HCEC 1CT (cell line): ENCODE data around the gene SEMA3G.

Source experiments
- DNase-seq: peaks from one replicate; pipeline ENCODE4 v3.0.0-alpha.2; 2017

SEMA3G gene

DNA sequence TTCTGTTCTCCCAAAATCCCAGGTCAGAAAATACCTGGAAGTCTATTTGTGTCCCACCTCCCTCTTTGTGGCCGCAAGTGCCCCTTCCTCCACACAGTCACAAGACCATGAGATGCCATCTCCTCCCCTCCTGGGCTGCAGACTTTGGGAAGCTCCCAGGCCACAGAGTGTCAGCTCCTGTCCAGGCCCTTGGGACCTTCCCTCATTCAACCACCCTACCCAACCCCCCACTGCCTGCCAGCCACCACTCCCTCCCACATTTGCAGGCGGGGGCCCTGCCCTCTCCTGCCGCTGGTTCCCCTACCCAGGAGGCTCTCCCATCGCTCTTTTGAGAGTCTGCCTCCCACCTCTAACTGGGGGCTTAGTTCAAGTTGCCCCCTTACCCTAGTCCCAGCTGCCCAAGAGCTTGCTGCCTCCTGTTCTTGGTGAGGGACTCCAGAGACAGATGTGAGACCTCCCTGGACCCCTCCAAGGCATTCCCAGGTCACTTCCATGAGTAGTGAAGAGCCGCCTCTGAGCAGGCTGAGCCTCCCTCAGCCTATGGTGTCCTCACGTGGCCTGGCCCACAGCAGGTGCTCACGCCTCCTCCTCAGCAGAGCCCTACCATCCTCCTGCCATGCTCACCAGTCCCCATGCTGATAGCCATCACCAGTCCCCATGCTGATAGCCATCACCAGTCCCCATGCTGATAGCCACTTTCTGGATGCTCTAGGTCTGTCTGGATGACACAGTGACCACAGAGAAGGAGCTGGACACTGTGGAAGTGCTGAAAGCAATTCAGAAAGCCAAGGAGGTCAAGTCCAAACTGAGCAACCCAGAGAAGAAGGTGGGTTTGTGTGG, 34.4 kb upstream of the SEMA3G start:
- no peak for DNase-seq

- DNase-seq: no peak
These were observed 32.8 kb upstream of the SEMA3G start for GRCh38 chr3:52477796-52478095.

- DNase-seq: no peak
These were observed 32.3 kb upstream of the SEMA3G start for GRCh38 chr3:52477076-52477795.

- DNase-seq: no peak
These were observed 28.1 kb upstream of the SEMA3G start for GRCh38 chr3:52473026-52473425.

GRCh38 chr3:52472239-52473000, 27.5 kb upstream of the SEMA3G start:
- DNase-seq: no peak

GRCh38 chr3:52471371-52472238, 26.7 kb upstream of the SEMA3G start:
- peak; percentile 47 for DNase-seq

- no peak for DNase-seq
These were observed 26.0 kb upstream of the SEMA3G start for GRCh38 chr3:52470920-52471319.

DNA sequence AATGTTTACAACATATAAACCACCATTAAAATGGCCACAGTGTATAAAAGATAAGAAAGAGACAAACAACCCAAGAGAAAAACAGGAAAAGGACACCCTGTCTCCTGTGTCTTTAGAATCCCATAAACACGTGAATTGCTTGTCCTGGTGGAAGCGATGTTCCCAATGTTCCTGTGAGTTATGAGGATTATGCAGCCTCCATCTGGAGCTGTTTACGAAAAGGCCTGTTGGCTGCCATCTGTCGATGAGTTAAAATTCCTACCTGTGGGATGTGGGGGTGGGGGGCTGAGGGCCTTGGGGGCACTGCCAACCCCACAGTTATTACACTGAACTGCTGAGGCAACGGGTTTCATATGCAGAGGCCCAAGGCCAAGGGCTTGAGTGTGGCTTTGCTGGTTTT, 24.1 kb upstream of the SEMA3G start:
- no peak for DNase-seq

DNA sequence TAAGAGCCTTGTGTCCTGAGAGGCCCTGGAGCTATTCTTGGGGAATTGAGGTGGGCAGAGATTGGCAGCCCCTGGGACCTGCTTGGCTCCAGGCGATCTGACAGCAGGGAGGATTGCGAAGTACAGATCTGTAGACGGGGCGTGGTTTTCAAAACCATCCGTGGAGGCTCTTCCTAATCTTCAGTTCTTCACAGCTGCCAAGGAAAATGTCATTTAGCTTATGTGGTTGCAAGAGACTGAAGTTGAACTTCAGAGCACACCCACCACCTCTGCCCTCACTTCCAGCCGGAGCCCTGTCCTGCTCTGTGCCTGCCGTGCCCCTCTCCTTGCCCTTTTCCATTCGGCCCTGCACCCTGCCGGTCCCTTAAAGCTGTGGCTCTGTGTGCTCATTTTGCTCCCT, 23.4 kb upstream of the SEMA3G start:
- no peak for DNase-seq

DNA sequence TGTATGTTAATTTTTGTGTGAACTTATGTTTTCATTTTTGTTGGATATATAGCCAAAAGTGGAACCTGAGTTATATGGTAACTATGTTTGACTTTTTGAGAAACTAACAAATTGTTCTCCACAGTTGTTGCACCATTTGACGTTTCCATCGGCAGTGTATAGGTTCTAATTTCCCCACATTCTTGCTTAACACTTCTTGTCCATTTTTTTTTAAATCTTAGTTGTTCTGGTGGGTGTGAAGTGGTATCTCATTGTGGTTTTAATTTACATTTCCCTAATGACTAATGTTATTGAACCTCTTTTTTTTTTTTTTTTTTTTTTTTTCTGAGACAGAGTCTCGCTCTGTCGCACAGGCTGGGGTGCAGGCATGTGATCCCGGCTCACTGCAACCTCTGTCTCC, 18.5 kb upstream of the SEMA3G start:
- no peak for DNase-seq

DNA sequence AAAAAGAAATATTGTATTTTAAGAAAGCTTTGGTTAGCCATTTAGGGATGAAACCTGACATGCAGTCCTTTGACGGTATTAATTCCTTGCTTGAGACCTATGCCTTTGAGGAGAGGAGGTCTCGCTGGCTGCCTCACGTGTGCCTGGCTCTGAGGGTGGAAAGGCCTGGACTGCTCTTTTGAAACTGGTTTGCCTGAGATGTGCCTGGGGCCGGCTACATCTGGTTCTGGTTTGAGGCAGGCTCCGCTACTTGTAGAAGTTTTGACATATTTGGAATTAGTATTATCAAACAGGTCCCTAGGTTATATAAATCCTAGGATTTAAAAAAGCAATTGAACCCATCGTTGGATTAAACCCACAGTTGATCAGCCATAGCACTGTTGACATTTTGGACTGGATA, 17.0 kb upstream of the SEMA3G start:
- DNase-seq: no peak

DNA sequence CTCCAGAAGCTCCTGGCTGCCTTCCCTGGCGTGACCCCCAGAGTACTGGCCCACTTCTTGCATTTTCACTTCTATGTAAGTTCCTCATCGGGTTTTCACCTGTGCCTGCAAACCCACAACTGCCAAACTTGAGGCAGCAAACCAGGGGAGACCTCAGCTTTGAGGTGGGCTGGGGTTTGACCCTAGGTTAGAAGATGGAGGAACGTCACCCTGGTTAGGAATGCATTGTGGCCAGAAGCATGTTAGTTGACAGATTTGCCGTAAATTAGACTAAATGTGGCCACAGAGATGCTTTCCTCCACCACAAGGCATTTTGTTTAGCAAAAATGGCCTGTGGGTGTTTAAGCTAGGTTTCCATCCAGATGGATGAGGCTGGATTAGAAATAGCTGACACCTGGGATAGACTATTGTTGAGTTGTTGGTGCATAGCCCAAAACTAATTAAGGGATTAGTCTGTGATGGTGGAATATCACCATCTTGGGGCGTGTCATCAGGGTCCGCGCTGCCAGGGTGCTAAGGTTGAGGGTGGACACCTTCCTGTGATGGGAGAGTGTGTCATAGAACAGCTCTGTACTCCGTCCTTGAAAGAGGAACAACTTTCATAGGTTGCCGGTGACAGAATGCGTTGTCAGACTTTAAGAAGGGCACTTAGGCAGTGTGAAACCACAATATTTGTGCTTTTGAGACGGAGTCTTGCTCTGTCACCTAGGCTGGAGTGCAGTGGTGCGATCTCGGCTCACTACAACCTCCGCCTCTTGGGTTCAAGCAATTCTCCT, 14.1 kb upstream of the SEMA3G start:
- DNase-seq: no peak

GRCh38 chr3:52458031-52458760, 13.3 kb upstream of the SEMA3G start:
- DNase-seq: no peak

DNA sequence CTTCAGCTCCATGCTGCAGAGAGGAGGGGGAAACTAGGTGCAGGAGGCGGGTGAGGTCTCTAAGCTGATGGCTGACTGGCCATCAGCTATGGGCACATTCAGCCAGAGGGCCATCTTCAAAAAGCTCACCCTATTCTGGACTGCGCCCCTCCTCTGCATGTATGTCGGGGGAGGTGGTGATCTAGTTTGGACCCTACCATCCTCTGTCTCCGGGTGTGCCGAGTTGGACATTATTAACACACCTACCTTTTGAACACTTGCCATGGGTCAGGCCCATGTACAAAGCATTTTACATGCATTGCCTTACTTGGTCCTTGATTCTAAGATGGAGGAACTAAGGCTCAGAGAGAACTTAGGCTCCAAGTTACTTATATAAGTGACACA, 11.9 kb upstream of the SEMA3G start:
- DNase-seq: no peak

DNA sequence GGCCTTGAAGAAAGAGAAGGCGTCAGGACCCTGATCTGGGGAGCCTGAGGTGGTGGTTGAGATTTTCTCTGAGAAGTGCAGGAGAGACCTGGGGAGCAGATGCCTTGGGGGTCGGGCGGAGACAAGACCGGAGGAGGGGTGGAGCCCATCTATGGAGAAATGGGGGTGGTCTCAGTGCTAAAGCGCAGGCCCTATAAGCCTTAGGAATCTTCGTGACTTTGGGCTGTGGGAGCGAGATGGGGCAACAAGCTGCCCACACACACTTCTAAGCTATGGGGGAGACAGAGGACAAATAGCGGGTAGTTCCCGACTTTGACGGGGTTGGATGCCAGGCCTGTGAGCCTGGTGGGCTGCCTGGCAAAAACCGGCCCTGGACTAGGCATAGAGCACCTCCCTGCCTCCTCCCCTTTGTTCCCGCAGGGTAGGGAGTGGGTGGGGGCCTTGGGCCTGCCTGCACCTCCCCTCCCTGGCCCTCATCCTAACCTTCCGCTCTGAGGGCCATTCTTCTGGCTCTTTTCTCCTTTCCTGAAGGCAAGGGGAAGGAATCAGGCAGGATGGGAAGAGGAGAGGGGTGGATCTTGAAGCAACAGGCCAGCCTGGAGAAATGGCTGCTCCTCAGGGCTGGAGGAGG, 11.4 kb upstream of the SEMA3G start:
- no peak for DNase-seq

DNA sequence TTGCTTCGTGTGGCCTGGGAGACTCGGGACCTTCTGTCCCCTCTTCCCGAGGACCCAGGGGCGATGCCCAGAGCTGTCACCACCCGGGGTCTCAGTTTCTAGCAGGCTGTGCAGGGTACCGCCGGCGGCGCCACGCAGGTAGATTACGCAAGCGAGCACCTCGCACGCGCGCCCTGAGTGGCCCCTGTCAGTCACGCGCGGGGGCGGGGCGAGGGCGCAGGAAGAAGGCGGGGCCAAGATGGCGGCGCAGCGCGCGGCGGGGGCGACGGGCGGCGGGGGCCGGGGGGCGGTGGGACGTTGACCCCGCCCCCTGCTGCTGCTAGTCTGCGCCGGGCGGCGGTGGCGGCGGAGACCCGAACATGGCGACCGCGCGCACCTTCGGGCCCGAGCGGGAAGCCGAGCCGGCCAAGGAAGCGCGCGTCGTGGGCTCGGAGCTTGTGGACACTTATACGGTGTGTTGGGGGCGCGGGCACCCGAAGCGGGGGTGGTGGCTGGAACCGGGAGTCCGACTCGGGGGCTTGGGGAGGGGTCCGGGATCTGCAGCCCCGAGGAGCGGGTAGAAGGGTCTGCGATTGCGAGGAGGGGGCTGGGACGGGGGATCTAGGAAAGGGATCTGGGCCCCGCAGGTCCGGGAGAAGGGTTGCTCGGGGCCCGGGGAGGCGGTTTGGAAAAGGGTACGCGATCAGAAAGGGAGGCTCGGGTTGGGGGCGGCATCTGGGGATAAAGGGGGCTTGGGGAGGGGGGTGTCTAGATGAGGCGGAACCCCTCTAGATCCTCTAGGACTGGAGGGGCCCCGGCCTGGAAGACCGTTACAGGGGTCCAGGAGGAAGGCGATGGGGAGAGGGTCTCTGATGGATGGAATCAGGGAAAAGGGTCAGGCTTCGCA, 10.6 kb upstream of the SEMA3G start, which contains the start of gene NISCH:
TSS of gene NISCH (plus strand) at position 322 of the 886 bp plus-strand sequence. CDS start at position 360, 38 bp downstream.
- peak; percentile 76 for DNase-seq

GRCh38 chr3:52454938-52455282, 10.0 kb upstream of the SEMA3G start:
- DNase-seq: no peak

GRCh38 chr3:52454250-52454937, 9.5 kb upstream of the SEMA3G start:
- DNase-seq: no peak
